ENCODE results near the gene WFIKKN1.

The WFIKKN1 gene

GRCh38 chr16:643050-643368, 12.2 kb downstream of the WFIKKN1 start:
- POLR2A ChIA-PET, result interaction anchor here (0.6 to 1.1 kb wide), 2 partner anchors 9 to 38 kb away, joined by 3 to 5 read pairs; partner anchors contain the start of gene STUB1
- no peak for DNase-seq (ENCODE audit: extremely low spot score)
- CTCF ChIA-PET, result no interaction called here
- TF ChIP-seq HDGF (IDR thresholded peaks at IDR 0.05; ENCODE audit: borderline replicate concordance), result no peak

- ChIA-PET POLR2A (no interaction called here), CTCF (no interaction called here)
- no peak for TF ChIP-seq TARDBP (IDR thresholded peaks at IDR 0.05)
- TF ChIP-seq FOXA1 (IDR thresholded peaks at IDR 0.05), result no peak
- no peak for TF ChIP-seq NFRKB (IDR thresholded peaks at IDR 0.05)
- no peak for TF ChIP-seq ZNF384 (IDR thresholded peaks at IDR 0.05)
- TF ChIP-seq BHLHE40 (IDR thresholded peaks at IDR 0.05; ENCODE audit: borderline replicate concordance), result no peak
- TF ChIP-seq ARNT (IDR thresholded peaks at IDR 0.05), result no peak
- TF ChIP-seq SP1 (IDR thresholded peaks at IDR 0.05), result no peak
- no peak for TF ChIP-seq SUZ12 (IDR thresholded peaks at IDR 0.05)
- no peak for TF ChIP-seq LEF1 (IDR thresholded peaks at IDR 0.05; ENCODE audit: borderline replicate concordance)
- no peak for TF ChIP-seq FOXM1 (IDR thresholded peaks at IDR 0.05; ENCODE audit: borderline replicate concordance)
- TF ChIP-seq CTBP1 (IDR thresholded peaks at IDR 0.05; ENCODE audit: borderline replicate concordance), result no peak
- TF ChIP-seq FOXK2 (IDR thresholded peaks at IDR 0.05), result no peak
- DNase-seq (ENCODE audit: extremely low spot score), result no peak
These were observed 13.8 kb downstream of the WFIKKN1 start for GRCh38 chr16:644556-644955.

GRCh38 chr16:645852-646678, 15.3 kb downstream of the WFIKKN1 start:
- ChIA-PET POLR2A (interaction anchor here (1.0 kb wide), 1 partner anchor 10 kb away, joined by 3 read pairs; the partner anchor contains the start of gene METTL26), CTCF (no interaction called here)
- TF ChIP-seq L3MBTL2 (conservative IDR thresholded peaks at IDR 0.05), result no peak
- TF ChIP-seq FOXA1 (IDR thresholded peaks at IDR 0.05), result no peak
- no peak for TF ChIP-seq ELF4 (IDR thresholded peaks at IDR 0.05)
- TF ChIP-seq SUZ12 (IDR thresholded peaks at IDR 0.05), result no peak
- TF ChIP-seq BHLHE40 (IDR thresholded peaks at IDR 0.05; ENCODE audit: borderline replicate concordance), result no peak
- no peak for TF ChIP-seq LEF1 (IDR thresholded peaks at IDR 0.05; ENCODE audit: borderline replicate concordance)
- no peak for DNase-seq (ENCODE audit: extremely low spot score)

- POLR2A ChIA-PET, result interaction anchor here (2.0 kb wide), 1 partner anchor 10 kb away, joined by 21 read pairs; the partner anchor contains the start of gene METTL26
- CTCF ChIA-PET, result no interaction called here
- no peak for DNase-seq (ENCODE audit: extremely low spot score)
- TF ChIP-seq ELF4 (IDR thresholded peaks at IDR 0.05) (no peak), SUZ12 (IDR thresholded peaks at IDR 0.05) (no peak), CTBP1 (IDR thresholded peaks at IDR 0.05; ENCODE audit: borderline replicate concordance) (no peak), SP1 (IDR thresholded peaks at IDR 0.05) (no peak), PKNOX1 (IDR thresholded peaks at IDR 0.05) (no peak), LEF1 (IDR thresholded peaks at IDR 0.05; ENCODE audit: borderline replicate concordance) (no peak), FOXA1 (IDR thresholded peaks at IDR 0.05) (no peak), BHLHE40 (IDR thresholded peaks at IDR 0.05; ENCODE audit: borderline replicate concordance) (no peak), HDGF (IDR thresholded peaks at IDR 0.05; ENCODE audit: borderline replicate concordance) (no peak), ARNT (IDR thresholded peaks at IDR 0.05) (no peak), FOXK2 (IDR thresholded peaks at IDR 0.05) (no peak), NFRKB (IDR thresholded peaks at IDR 0.05) (no peak), TARDBP (IDR thresholded peaks at IDR 0.05) (no peak), ZNF384 (IDR thresholded peaks at IDR 0.05) (no peak), L3MBTL2 (conservative IDR thresholded peaks at IDR 0.05) (no peak), FOXM1 (IDR thresholded peaks at IDR 0.05; ENCODE audit: borderline replicate concordance) (no peak)
These were observed 15.9 kb downstream of the WFIKKN1 start for GRCh38 chr16:646679-647172.

GRCh38 chr16:647173-647902, 16.6 kb downstream of the WFIKKN1 start:
- POLR2A ChIA-PET, result interaction anchor here (1.0 to 2.0 kb wide), 5 partner anchors 9 to 78 kb away, joined by 3 to 21 read pairs (median 4); partner anchors contain the start of gene METTL26
- TF ChIP-seq FOXA1 (IDR thresholded peaks at IDR 0.05), result no peak
- no peak for TF ChIP-seq FOXM1 (IDR thresholded peaks at IDR 0.05; ENCODE audit: borderline replicate concordance)
- no peak for TF ChIP-seq LEF1 (IDR thresholded peaks at IDR 0.05; ENCODE audit: borderline replicate concordance)
- no peak for TF ChIP-seq HDGF (IDR thresholded peaks at IDR 0.05; ENCODE audit: borderline replicate concordance)
- TF ChIP-seq L3MBTL2 (conservative IDR thresholded peaks at IDR 0.05), result no peak
- TF ChIP-seq BHLHE40 (IDR thresholded peaks at IDR 0.05; ENCODE audit: borderline replicate concordance), result no peak
- no peak for TF ChIP-seq ZNF384 (IDR thresholded peaks at IDR 0.05)
- no peak for TF ChIP-seq TARDBP (IDR thresholded peaks at IDR 0.05)

GRCh38 chr16:648071-648780, 17.4 kb downstream of the WFIKKN1 start:
- TF ChIP-seq ARNT (IDR thresholded peaks at IDR 0.05) (no peak), HDGF (IDR thresholded peaks at IDR 0.05; ENCODE audit: borderline replicate concordance) (no peak), FOXK2 (IDR thresholded peaks at IDR 0.05) (no peak), FOXM1 (IDR thresholded peaks at IDR 0.05; ENCODE audit: borderline replicate concordance) (no peak), NFRKB (IDR thresholded peaks at IDR 0.05) (no peak), FOXA1 (IDR thresholded peaks at IDR 0.05) (no peak), L3MBTL2 (conservative IDR thresholded peaks at IDR 0.05) (no peak), TARDBP (IDR thresholded peaks at IDR 0.05) (no peak), BHLHE40 (IDR thresholded peaks at IDR 0.05; ENCODE audit: borderline replicate concordance) (no peak), CTBP1 (IDR thresholded peaks at IDR 0.05; ENCODE audit: borderline replicate concordance) (no peak), ELF4 (IDR thresholded peaks at IDR 0.05) (no peak), ZNF384 (IDR thresholded peaks at IDR 0.05) (no peak), LEF1 (IDR thresholded peaks at IDR 0.05; ENCODE audit: borderline replicate concordance) (no peak), PKNOX1 (IDR thresholded peaks at IDR 0.05) (no peak), SP1 (IDR thresholded peaks at IDR 0.05) (no peak), SUZ12 (IDR thresholded peaks at IDR 0.05) (no peak)
- ChIA-PET POLR2A (interaction anchor here (0.7 to 2.0 kb wide), 8 partner anchors 9 to 79 kb away, joined by 3 to 21 read pairs (median 4); partner anchors contain the start of genes METTL26, RHOT2 and STUB1), CTCF (interaction anchor here (0.6 to 1.7 kb wide), 3 partner anchors 28 to 68 kb away, joined by 3 to 4 read pairs (median 4); no protein-coding TSS in a partner anchor)
- peak; percentile 59 for DNase-seq (ENCODE audit: extremely low spot score)

More at GRCh38 chr16:647173-647902, 16.6 kb downstream of the WFIKKN1 start:
- CTCF ChIA-PET, result interaction anchor here (1.1 to 1.7 kb wide), 2 partner anchors 29 to 69 kb away, joined by 3 to 4 read pairs; no protein-coding TSS in a partner anchor
- no peak for DNase-seq (ENCODE audit: extremely low spot score)
